SH-SY5Y (cell line): ENCODE results near the gene SMIM5.

Source experiments
- GATA2 ChIP-seq: IDR thresholded peaks from 2 replicates; pipeline ENCODE4 v1.6.1; 2011; ENCODE audit warnings: mild to moderate bottlenecking, low read depth, low read length
- GATA3 ChIP-seq: IDR thresholded peaks from 2 replicates; pipeline ENCODE4 v1.6.1; 2011; ENCODE audit warnings: low read depth, mild to moderate bottlenecking, low read length, moderate library complexity

DNA sequence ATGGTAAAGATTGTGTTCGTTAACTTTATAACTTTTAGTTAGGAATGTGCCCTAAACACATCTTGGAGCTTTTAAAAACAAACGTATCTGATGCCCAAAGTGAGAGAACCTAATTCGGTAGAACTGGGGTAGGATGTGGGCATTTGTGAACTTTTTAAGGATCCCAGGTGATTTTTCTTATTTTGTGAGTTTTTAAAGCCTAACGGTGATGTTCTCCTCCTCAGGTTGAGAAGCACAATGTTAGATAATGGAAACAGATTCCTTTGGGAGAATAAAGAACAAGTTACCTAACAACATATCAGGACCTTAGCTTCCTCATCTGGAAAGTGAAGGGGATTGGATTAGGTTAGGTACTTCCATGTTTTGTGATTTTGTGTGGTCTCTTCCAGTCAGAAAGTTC is 34.6 kb downstream of the SMIM5 start:
- TF ChIP-seq GATA2 = no peak
- TF ChIP-seq GATA3 = no peak
